HG03175 (cell line): ENCODE data around the gene DOCK4.
"Not testable (repeated sequence)": the region's sequence is repeated elsewhere in the genome, so short reads cannot be mapped to it uniquely, and the experiment has no call there.

Source experiments
- ATAC-seq: cut with Tn5 transposase; IDR thresholded peaks from one replicate; pipeline ENCODE4 v1.9.1; 2021; ENCODE audit warnings: mild to moderate bottlenecking, moderate library complexity; ENCODE audit not compliant: unreplicated experiment

The DOCK4 gene

GRCh38 chr7:112206238-112206990 is at the start of gene DOCK4, which contains the start of gene ZNF277:
DOCK4 (minus strand) TSS chr7:112206399; CDS start chr7:112206138, 261 bp downstream.
ZNF277 (plus strand) TSS chr7:112206695; CDS start chr7:112206717, 22 bp downstream.
- peak; percentile 93 for ATAC-seq

GRCh38 chr7:112255388-112255720 is 49.2 kb upstream of the DOCK4 start:
- peak; percentile 41 for ATAC-seq

GRCh38 chr7:112254709-112255387 is 48.6 kb upstream of the DOCK4 start:
- ATAC-seq = no peak

- ATAC-seq = no peak
Measured at GRCh38 chr7:112254156-112254555, 48.0 kb upstream of the DOCK4 start.

- no peak for ATAC-seq
Measured at GRCh38 chr7:112252691-112253090, 46.5 kb upstream of the DOCK4 start.

GRCh38 chr7:112252141-112252540 is 45.9 kb upstream of the DOCK4 start:
- ATAC-seq = no peak

- ATAC-seq = not testable (repeated sequence)
Measured at GRCh38 chr7:112249967-112250366, 43.8 kb upstream of the DOCK4 start.

GRCh38 chr7:112248598-112248997 is 42.4 kb upstream of the DOCK4 start:
- ATAC-seq = no peak

GRCh38 chr7:112238852-112239610 is 32.8 kb upstream of the DOCK4 start:
- ATAC-seq = no peak

- no peak for ATAC-seq
Measured at GRCh38 chr7:112238330-112238729, 32.1 kb upstream of the DOCK4 start.

GRCh38 chr7:112236597-112236996 is 30.4 kb upstream of the DOCK4 start:
- no peak for ATAC-seq

- no peak for ATAC-seq
Measured at GRCh38 chr7:112234147-112234546, 27.9 kb upstream of the DOCK4 start.

- ATAC-seq = no peak
Measured at GRCh38 chr7:112233048-112233697, 27.0 kb upstream of the DOCK4 start.

GRCh38 chr7:112232212-112232978 is 26.2 kb upstream of the DOCK4 start:
- ATAC-seq = no peak

- no peak for ATAC-seq
Measured at GRCh38 chr7:112228632-112229031, 22.4 kb upstream of the DOCK4 start.

GRCh38 chr7:112226701-112227276 is 20.6 kb upstream of the DOCK4 start:
- ATAC-seq = no peak

GRCh38 chr7:112225006-112225405 is 18.8 kb upstream of the DOCK4 start:
- ATAC-seq = no peak

- no peak for ATAC-seq
Measured at GRCh38 chr7:112224186-112224585, 18.0 kb upstream of the DOCK4 start.

GRCh38 chr7:112223310-112223709 is 17.1 kb upstream of the DOCK4 start:
- ATAC-seq = no peak

- no peak for ATAC-seq
Measured at GRCh38 chr7:112220877-112221434, 14.8 kb upstream of the DOCK4 start.
